ELR (cell line): ENCODE results near the gene SNAPC4.
"Not testable (repeated sequence)": the region's sequence is repeated elsewhere in the genome, so short reads cannot be mapped to it uniquely, and the experiment has no call there.

ENCODE experiments used
- DNase-seq: peaks from one replicate; pipeline ENCODE4 v3.0.0-alpha.2; 2015; ENCODE audit warnings: low read depth

Gene SNAPC4

DNA sequence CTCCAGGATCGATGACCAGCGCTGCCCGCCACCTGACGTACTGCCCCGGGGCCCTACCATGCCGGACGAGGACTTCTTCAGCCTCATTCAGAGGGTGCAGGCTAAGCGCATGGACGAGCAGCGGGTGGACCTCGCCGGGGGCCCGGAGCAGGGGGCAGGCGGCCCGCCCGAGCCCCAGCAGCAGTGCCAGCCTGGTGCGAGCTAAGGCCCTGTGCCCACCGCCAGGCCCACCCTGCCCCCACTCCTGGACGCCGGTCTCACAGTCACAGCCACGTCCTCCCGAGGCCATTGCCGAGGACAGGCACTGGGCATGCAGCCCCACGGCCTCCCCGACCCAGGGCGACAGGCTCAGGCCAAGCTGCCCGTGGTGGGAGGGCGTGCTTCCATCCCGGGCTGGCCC, 42.0 kb downstream of the SNAPC4 start:
- DNase-seq = no peak

DNA sequence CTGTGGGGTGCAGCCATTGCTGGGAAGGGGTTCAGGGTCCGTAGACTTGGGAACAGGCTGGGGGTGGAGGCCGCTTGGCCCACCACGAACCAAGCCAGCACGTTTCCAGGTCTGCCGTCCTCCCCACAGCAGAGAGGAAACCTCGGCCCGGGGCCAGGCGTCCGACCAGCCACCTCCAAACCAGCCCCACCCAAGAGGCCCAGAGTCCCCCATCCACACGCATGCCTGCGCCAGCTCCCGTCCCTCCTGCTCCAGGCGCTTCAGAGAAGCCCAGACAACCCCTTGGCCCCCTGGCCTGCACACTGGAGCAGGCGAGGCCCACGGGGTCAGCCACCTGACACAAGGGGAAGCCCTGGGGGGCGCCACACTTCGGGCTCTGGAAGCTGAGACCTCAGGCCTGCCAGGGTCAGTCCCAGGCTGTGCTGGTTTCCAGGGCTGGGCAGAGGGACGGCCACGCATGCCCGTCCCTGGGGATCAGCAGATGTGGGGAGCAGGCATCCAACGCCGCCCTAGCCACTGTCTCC, 42.7 kb downstream of the SNAPC4 start:
- no peak for DNase-seq

DNA sequence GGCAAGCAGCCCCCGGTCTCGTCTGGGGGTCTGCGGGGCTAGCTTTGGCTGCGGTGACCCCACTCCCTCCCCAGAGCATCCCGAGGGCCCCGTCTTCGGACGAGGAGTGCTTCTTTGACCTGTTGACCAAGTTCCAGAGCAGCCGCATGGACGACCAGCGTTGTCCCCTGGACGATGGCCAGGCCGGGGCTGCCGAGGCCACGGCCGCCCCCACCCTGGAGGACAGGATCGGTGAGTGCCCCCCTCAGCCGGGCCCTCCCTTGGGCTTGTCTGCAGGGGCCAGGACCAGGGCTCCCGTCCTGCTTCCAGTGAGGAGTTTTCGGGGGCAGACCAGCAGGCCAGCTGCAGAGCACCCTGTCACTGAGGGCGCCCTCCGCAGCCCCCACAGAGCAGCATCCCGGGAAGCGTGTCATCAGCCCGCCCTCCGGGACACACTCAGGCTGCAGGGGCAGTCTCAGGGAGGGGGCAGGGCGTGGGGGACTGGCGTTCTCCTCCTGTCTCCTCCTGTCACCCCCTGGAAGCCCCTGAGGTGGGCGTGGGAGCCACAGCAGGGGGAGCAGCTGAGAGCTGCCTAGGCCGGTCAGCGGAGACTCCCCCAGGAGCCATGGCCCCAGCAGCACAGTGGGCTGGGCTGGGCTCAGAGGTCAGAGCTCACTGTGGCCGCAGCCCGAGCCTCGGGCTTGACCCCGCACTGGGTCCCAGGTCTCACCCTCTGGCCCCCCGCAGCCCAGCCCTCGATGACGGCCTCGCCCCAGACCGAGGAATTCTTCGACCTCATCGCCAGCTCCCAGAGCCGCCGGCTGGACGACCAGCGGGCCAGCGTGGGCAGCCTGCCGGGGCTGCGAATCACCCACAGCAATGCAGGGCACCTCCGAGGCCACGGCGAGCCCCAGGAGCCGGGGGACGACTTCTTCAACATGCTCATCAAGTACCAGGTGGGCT, 44.1 kb downstream of the SNAPC4 start:
- DNase-seq = no peak

DNA sequence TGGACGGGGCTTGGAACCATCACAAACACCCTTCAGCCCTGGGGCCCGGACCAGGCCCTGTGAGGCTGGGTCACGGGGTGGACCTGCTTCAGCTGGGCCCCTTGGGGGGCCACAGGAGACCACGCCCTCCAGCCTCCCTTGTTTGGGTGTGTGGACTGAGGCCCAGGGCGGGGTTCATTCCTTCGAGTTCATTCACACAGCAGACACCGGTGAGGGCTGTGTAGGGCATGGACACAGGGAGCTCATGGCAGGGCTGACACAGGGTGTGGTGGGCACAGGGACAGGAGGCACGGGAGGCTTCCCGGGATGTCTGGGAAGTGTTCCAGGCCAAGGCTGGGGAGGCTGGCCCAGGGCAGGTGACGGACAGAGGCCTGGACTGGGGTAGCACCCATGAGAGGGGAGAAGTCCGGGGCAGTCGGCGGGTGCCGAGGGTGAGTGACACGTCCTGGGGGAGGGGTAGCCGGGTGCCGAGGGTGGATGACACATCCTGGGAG, 45.3 kb downstream of the SNAPC4 start:
- peak; percentile 69 for DNase-seq

DNA sequence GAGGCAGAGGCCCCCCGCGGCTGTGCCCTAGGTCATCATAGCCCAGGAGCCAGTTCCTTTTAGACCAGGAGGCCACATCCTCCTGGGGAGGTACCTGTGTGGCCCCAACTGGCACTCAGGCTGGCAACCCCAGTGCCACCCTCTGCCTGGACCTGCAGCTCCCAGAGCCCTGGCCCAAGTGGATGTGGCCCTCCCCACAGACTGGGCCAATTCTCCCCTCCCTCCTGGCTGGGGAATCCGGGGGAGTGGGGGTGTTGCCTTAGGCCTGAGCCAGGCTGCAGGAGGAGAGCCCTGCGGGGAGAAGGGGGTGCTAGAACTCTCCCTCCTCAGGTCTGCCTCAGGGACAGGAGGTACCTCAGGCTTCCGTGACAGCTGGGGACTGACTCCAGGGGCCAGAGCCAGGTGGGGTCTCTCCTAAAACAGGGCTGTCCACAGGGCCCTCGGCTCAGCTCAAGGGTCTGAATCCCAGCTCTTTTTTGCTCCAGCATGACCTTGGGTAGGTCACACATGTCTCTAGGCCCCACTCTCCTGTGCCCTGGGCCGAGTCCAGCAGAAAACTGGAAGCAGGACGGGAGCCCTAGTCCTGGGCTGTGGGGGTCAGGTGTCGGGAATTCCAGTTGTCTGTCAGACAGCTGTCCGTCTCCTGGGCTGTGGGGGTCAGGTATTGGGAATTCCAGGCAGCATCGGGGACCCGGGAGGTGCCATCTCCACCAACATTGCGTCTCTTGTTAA, 46.0 kb downstream of the SNAPC4 start:
- DNase-seq = no peak

DNA sequence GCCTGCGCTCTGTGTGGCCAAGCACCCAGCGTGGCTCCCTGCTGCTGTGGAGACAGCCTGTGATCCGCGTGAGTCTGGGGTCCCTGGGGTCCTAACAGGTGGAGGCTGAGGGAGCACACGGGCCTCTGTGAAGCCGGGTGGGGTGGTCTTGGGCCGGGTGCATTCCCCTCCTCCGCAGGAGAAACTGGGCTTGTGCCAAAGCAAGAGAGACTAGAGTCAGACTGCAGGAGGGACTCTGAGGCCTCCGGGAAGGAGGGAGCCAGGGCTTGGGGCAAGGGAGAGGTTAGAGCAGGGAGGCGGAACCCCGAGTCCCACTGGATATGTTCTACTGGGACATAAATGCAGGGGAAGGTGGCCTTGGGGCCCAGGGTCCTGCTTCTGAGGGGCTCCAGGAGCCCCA, 46.9 kb downstream of the SNAPC4 start:
- DNase-seq = no peak

DNA sequence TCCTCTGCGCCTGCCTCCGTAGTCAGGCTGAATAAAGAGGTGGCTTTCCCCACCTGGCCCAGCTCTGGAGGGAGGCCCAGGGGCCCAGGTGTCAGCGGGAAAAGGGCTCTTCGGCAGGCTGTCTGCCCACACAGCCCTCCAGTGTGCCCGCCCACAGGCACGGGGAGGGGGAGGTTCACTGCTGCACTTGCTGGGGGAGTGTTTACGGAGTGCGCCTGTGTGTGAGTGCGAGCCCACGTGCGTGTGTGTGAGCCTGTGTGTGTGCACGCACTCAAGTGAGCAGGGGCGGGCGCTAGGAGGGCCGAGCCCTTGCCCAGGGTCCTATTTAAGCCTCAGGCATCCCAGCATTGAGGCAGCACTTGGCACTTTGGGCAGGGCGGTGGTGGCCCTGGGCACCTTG, 47.3 kb downstream of the SNAPC4 start:
- no peak for DNase-seq

DNA sequence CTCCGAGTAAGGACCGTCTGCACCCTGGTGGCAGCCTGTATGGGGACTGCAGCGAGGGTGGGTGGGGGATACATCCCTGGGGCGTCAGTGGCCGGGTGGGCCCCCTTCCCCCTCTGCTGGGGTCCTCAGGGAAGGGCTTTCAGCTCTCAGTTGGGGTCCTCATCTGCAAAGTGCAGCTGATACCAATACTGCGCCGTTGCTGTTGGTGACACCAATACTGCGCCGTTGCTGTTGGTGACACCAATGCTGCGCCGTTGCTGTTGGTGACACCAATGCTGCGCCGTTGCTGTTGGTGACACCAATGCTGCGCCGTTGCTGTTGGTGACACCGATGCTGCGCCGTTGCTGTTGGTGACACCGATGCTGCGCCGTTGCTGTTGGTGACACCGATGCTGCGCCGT, 48.1 kb downstream of the SNAPC4 start:
- not testable (repeated sequence) for DNase-seq

DNA sequence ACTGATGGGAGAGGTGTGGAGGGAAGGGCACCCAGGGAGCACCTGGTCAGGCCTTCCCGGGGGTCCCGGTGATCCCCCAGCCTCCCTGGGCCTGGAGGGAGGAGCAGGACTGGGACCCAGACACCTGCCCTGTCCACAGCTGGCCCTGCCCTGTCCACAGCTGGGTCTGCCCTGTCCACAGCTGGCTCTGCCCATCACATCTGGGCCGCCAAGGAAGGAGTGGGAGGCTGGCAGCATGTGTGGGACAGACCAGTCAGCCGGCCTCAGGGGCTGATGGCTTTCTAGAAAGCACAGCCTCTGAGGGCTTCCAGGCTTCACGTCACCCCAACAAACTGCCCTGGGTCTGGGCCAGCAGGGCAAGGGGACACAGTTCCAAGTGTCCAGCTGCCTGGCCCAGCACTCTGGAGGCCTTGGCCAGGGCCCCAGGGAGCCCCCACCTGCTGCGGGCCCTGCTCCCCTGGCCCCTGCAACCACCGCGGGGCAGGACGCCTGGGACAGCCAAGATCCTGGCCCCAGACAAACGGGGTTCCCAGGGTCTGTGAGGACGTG, 48.6 kb downstream of the SNAPC4 start:
- no peak for DNase-seq
